NK-92 treated with Interleukin-12 subunit alpha and Interleukin-12 subunit beta, amount 100 ng/mL, for 24 hours (cell line): Measurements from ENCODE around the gene PRDM9.
"Not testable (repeated sequence)": the region's sequence is repeated elsewhere in the genome, so short reads cannot be mapped to it uniquely, and the experiment has no call there.

Source experiments
- DNase-seq: peaks from one replicate; lab custom pipeline; 2025; lab: John Stamatoyannopoulos, UW

The PRDM9 gene

GRCh38 chr5:23507278-23507685 lies at the start of gene PRDM9:
TSS of gene PRDM9 (plus strand) at chr5:23507609. CDS start at chr5:23509034, 1,425 bp downstream.
- DNase-seq = no peak

- no peak for DNase-seq
Observed at GRCh38 chr5:23457780-23458179, 49.6 kb upstream of the PRDM9 start.

- no peak for DNase-seq
Observed at GRCh38 chr5:23459214-23459613, 48.2 kb upstream of the PRDM9 start.

- no peak for DNase-seq
Observed at GRCh38 chr5:23461576-23461975, 45.8 kb upstream of the PRDM9 start.

- no peak for DNase-seq
Observed at GRCh38 chr5:23466401-23466912, 41.0 kb upstream of the PRDM9 start.

- no peak for DNase-seq
Observed at GRCh38 chr5:23468658-23469057, 38.8 kb upstream of the PRDM9 start.

- no peak for DNase-seq
Observed at GRCh38 chr5:23473915-23474314, 33.5 kb upstream of the PRDM9 start.

GRCh38 chr5:23474315-23474714 lies 33.1 kb upstream of the PRDM9 start:
- DNase-seq = no peak

- no peak for DNase-seq
Observed at GRCh38 chr5:23476580-23476979, 30.8 kb upstream of the PRDM9 start.

- no peak for DNase-seq
Observed at GRCh38 chr5:23482642-23483041, 24.8 kb upstream of the PRDM9 start.

GRCh38 chr5:23483090-23483489 lies 24.3 kb upstream of the PRDM9 start:
- DNase-seq = no peak

- no peak for DNase-seq
Observed at GRCh38 chr5:23484096-23484495, 23.3 kb upstream of the PRDM9 start.

GRCh38 chr5:23486227-23486626 lies 21.2 kb upstream of the PRDM9 start:
- DNase-seq = not testable (repeated sequence)

- DNase-seq = no peak
Observed at GRCh38 chr5:23490993-23491392, 16.4 kb upstream of the PRDM9 start.

GRCh38 chr5:23494558-23494957 lies 12.9 kb upstream of the PRDM9 start:
- no peak for DNase-seq

- DNase-seq = no peak
Observed at GRCh38 chr5:23496576-23496975, 10.8 kb upstream of the PRDM9 start.

- DNase-seq = no peak
Observed at GRCh38 chr5:23506329-23507236, 826 bp upstream of the PRDM9 start.

- DNase-seq = not testable (repeated sequence)
Observed at GRCh38 chr5:23510434-23510833, 3.0 kb downstream of the PRDM9 start.

GRCh38 chr5:23522553-23522952 lies 15.1 kb downstream of the PRDM9 start:
- DNase-seq = no peak

GRCh38 chr5:23523031-23523430 lies 15.6 kb downstream of the PRDM9 start:
- no peak for DNase-seq

- DNase-seq = no peak
Observed at GRCh38 chr5:23523998-23524397, 16.6 kb downstream of the PRDM9 start.

- no peak for DNase-seq
Observed at GRCh38 chr5:23525751-23526150, 18.3 kb downstream of the PRDM9 start.

- DNase-seq = not testable (repeated sequence)
Observed at GRCh38 chr5:23526616-23527015, 19.2 kb downstream of the PRDM9 start.
